Fibroblast of lung (primary cell): ENCODE measurements around the gene PITPNB. TPM values are rescaled to one million over a fixed set of nuclear protein-coding genes. Genes with fewer than 3 reads are reported as not detected.

Experiments used
- DNase-seq, 2 donors: peaks; one replicate each; pipeline versions ENCODE4 v3.0.0 to v3.0.0-alpha.2; 2010; ENCODE audit warnings: low read depth in 2 of 2
- H2AFZ ChIP-seq: 2 replicates; pipeline ENCODE4 v1.5.1; 2012; ENCODE audit warnings: low read length, control low read depth, inconsistent platforms
- H3K27ac ChIP-seq: 2 replicates; pipeline ENCODE4 v1.5.1; 2011; ENCODE audit warnings: low read length, control low read depth; ENCODE audit not compliant: insufficient read depth
- H3K27me3 ChIP-seq: 2 replicates; pipeline ENCODE4 v1.5.1; 2011; ENCODE audit warnings: mild to moderate bottlenecking, low read length; ENCODE audit not compliant: control insufficient read depth, insufficient read depth
- H3K36me3 ChIP-seq: 2 replicates; pipeline ENCODE4 v1.5.1; 2011; ENCODE audit warnings: low read length; ENCODE audit not compliant: control insufficient read depth, insufficient read depth
- H3K4me1 ChIP-seq: 2 replicates; pipeline ENCODE4 v1.5.1; 2011; ENCODE audit warnings: low read length; ENCODE audit not compliant: control insufficient read depth, insufficient read depth; ENCODE audit errors: extremely low read depth
- H3K4me2 ChIP-seq: 2 replicates; pipeline ENCODE4 v1.5.1; 2011; ENCODE audit warnings: low read length, control low read depth; ENCODE audit not compliant: insufficient read depth; ENCODE audit errors: extremely low read depth
- H3K4me3 ChIP-seq, 4 experiments: fragments of 200-600 bp in 1 of 4; sonication (generic) in 1 of 4; replicated peaks in 1 of 4; 2 replicates each; pipeline ENCODE4 v1.5.1; 2011 to 2016; ENCODE audit warnings: low read length in 4 of 4, low read depth in 3 of 4, mild to moderate bottlenecking in 3 of 4, control low read depth in 2 of 4, inconsistent platforms in 1 of 4, mixed read lengths in 1 of 4; ENCODE audit not compliant: insufficient read depth in 1 of 4; ENCODE audit errors: control extremely low read depth in 1 of 4
- H3K79me2 ChIP-seq: 2 replicates; pipeline ENCODE4 v1.5.1; 2012; ENCODE audit warnings: mild to moderate bottlenecking, low read length, inconsistent platforms; ENCODE audit not compliant: control insufficient read depth, insufficient read depth
- H3K9ac ChIP-seq: 2 replicates; pipeline ENCODE4 v1.5.1; 2011; ENCODE audit warnings: mild to moderate bottlenecking, low read length, control low read depth; ENCODE audit not compliant: insufficient read depth
- H3K9me3 ChIP-seq: 2 replicates; pipeline ENCODE4 v1.5.1; 2012; ENCODE audit warnings: low read depth, low read length; ENCODE audit not compliant: control insufficient read depth, insufficient read depth
- H4K20me1 ChIP-seq: 2 replicates; pipeline ENCODE4 v1.5.1; 2011; ENCODE audit warnings: low read length; ENCODE audit not compliant: control insufficient read depth, insufficient read depth; ENCODE audit errors: extremely low read depth
- CTCF ChIP-seq, 2 donors: IDR thresholded peaks in 1 of 2; conservative IDR thresholded peaks in 1 of 2; 1 replicate in 1 of 2; 2 replicates in 1 of 2; pipeline ENCODE4 v1.5.1; 2011 to 2012; ENCODE audit warnings: low read length in 2 of 2, control low read depth in 1 of 2, inconsistent platforms in 1 of 2, low read depth in 1 of 2, mild to moderate bottlenecking in 1 of 2
- EZH2 ChIP-seq: IDR thresholded peaks from 2 replicates; pipeline ENCODE4 v1.5.1; 2012; ENCODE audit warnings: low read length, control low read depth, mild to moderate bottlenecking; ENCODE audit errors: missing control alignments
- polyA plus RNA-seq, 2 donors: library from polyadenylated mRNA; depleted of rRNA in 1 of 2; stranded (reverse) in 1 of 2; unstranded in 1 of 2; fragments of >200 nt; gene quantifications; 2 replicates each; pipeline ENCODE4 v1.2.1, GENCODE V29; 2011 to 2012; ENCODE audit warnings: missing spikeins in 1 of 2
- total RNA-seq: library from RNA; depleted of rRNA; stranded (reverse); fragments of >200 nt; gene quantifications from 2 replicates; pipeline ENCODE4 v1.2.1, GENCODE V29; 2014

Gene PITPNB
- total and polyA plus RNA-seq, 2 donors (not counting 1 experiment from before 2014, with no cell fraction given) = 42.4 to 79.4 TPM

- Histone ChIP-seq H3K4me3 (no peak overlapping the region), H4K20me1 (no peaks in the 10 kb centered on the region), H3K27me3 (no peaks in the 10 kb centered on the region), H3K9ac (no peak overlapping the region), H3K4me2 (peak overlapping the region; percentile 8), H3K79me2 (peaks cover 10% of the 10 kb centered on the region), H3K9me3 (no peaks in the 10 kb centered on the region), H2AFZ (no peak overlapping the region), H3K36me3 (peaks cover 4% of the 10 kb centered on the region), H3K27ac (peak overlapping the region; percentile 6), H3K4me1 (peaks cover 24% of the 10 kb centered on the region)
- DNase-seq = no peak
- no peak for TF ChIP-seq EZH2
- no peak for TF ChIP-seq CTCF (conservative IDR thresholded peaks at IDR 0.05 in 1 of 2, IDR thresholded peaks at IDR 0.05 in 1 of 2; ENCODE audit: low read depth in 1 of 2, low read length in 2 of 2)
Measured at GRCh38 chr22:27886843-27887151, 32.3 kb downstream of the PITPNB start.

DNA sequence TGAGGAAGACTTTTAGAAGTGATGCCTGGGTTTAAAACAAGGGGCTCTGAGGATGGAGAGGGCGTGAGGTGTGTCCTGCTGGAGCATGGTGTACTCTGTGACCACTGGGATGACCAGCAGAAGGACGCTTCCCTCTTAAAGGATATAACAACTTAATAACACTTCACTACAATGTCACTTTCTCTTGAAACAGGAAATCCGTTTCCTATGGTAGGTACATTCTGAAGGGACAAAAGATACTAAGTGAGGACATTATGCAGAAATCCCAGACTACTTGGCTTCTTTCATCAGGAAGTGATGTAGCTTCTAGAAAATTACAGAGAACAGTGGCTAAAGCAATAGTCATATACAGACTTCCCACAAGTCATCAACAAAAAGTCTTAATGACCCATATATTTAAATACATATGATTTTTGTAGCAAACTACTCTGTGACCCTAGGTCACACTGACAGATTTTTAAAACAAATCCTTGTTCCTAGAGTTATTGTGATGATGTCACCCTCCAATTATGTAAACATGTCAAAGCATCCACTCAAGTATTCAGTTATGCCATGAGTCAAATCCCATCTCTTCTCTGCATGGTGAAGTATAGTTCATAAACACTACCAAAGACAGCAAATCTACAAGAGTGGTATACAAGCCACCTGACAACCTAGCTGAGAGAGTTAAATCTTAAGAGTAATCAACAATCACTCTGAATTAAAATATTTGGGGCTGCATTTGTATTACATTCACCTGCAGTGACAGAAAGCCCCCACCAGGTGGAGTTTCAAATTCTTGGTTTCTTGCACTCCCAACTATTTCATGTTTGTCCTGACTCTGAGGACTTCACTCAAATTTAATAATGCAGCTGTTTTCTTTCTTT, 32.8 kb downstream of the PITPNB start:
- peak overlapping the region; percentile 81 for H3K27ac ChIP-seq
- no peak overlapping the region for H3K4me2 ChIP-seq
- peaks cover 28% of the 10 kb centered on the region for H3K4me1 ChIP-seq
- peaks cover 4% of the 10 kb centered on the region for H3K36me3 ChIP-seq
- no peak for TF ChIP-seq EZH2
- peak; percentile 86 to 90 for TF ChIP-seq CTCF (conservative IDR thresholded peaks at IDR 0.05 in 1 of 2, IDR thresholded peaks at IDR 0.05 in 1 of 2; ENCODE audit: low read depth in 1 of 2, low read length in 2 of 2)
- no peak overlapping the region for H2AFZ ChIP-seq
- H3K79me2 ChIP-seq = peaks cover 10% of the 10 kb centered on the region
- no peaks in the 10 kb centered on the region for H4K20me1 ChIP-seq
- no peak overlapping the region for H3K4me3 ChIP-seq
- H3K9ac ChIP-seq = no peak overlapping the region
- no peaks in the 10 kb centered on the region for H3K27me3 ChIP-seq
- DNase-seq = peak; percentile 90 to 94
- no peaks in the 10 kb centered on the region for H3K9me3 ChIP-seq

GRCh38 chr22:27883656-27884350, 35.3 kb downstream of the PITPNB start:
- no peak overlapping the region for H3K4me3 ChIP-seq
- peaks cover 17% of the 10 kb centered on the region for H3K79me2 ChIP-seq
- H3K4me2 ChIP-seq = no peak overlapping the region
- no peak overlapping the region for H3K9ac ChIP-seq
- H4K20me1 ChIP-seq = no peaks in the 10 kb centered on the region
- no peaks in the 10 kb centered on the region for H3K27me3 ChIP-seq
- H3K36me3 ChIP-seq = peaks cover 1% of the 10 kb centered on the region
- no peak for TF ChIP-seq EZH2
- no peak for TF ChIP-seq CTCF (conservative IDR thresholded peaks at IDR 0.05 in 1 of 2, IDR thresholded peaks at IDR 0.05 in 1 of 2; ENCODE audit: low read depth in 1 of 2, low read length in 2 of 2)
- H3K4me1 ChIP-seq = peaks cover 35% of the 10 kb centered on the region
- H3K27ac ChIP-seq = no peak overlapping the region
- DNase-seq = no peak
- no peak overlapping the region for H2AFZ ChIP-seq
- no peaks in the 10 kb centered on the region for H3K9me3 ChIP-seq
